22Rv1 (cell line): ENCODE data around the gene PPP1CA.
A peak's percentile ranks its signal among the peaks of the same experiment; 100 is the strongest.

ENCODE experiments used
- H3K27ac ChIP-seq: fragments of 450-650 bp; 2 replicates; pipeline ENCODE4 v1.5.1; 2017
- ZFX ChIP-seq: fragments of 450-650 bp; IDR thresholded peaks from 2 replicates; pipeline ENCODE4 v1.6.1; 2017; ENCODE audit warnings: antibody characterized with exemption, borderline replicate concordance
- TF ChIP-seq, protein P1 (sequence below): fragments of 450-650 bp; IDR thresholded peaks from 2 replicates; pipeline ENCODE4 v1.5.1; 2017; ENCODE audit warnings: mild to moderate bottlenecking

The PPP1CA gene

DNA sequence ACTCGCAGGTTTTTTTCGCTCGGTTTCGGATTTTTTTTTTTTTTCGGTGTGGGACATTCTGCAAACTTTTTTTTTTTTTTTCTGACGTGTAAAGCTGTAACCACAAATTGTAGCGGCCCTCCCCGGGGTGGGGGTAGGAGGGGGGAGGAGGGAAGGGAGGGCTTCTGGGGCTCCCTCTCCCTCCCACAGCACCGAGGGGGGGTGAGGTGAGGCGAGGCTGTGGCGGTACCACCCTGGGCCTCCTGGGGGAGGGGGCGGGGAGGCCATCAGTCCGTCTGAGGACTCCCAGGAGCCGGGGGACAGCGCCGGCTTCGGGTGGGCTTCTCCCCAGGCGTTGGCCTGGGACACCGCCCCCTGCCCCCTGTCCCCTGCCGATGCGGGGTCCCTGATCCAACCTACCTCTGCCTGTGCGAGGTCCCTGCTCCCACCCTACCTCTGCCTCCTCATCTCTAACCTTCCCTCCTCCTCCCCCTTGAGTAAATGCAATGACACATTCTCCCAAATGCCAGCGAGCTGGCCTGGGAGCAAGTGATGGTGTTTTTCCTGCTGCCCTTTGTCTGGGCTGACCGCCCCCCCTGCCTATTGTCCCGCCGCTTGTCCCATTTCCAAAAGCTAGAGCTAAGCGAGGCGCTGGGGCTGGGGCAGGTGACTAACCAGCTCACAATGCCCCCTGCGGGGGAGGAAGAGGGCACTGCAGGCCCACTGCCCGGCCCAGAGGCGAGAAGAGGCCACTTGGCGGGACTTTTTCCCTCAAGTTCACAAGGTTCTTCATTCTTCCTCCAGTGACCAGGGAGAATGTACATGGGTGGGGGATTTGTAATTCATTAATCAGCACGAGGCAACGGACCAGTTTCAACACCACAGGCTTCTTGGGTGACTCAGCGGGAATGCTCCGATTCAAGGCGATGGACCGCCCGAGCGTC, 27.7 kb downstream of the PPP1CA start:
- no peak for TF ChIP-seq ZFX
- TF ChIP-seq, protein P1, sequence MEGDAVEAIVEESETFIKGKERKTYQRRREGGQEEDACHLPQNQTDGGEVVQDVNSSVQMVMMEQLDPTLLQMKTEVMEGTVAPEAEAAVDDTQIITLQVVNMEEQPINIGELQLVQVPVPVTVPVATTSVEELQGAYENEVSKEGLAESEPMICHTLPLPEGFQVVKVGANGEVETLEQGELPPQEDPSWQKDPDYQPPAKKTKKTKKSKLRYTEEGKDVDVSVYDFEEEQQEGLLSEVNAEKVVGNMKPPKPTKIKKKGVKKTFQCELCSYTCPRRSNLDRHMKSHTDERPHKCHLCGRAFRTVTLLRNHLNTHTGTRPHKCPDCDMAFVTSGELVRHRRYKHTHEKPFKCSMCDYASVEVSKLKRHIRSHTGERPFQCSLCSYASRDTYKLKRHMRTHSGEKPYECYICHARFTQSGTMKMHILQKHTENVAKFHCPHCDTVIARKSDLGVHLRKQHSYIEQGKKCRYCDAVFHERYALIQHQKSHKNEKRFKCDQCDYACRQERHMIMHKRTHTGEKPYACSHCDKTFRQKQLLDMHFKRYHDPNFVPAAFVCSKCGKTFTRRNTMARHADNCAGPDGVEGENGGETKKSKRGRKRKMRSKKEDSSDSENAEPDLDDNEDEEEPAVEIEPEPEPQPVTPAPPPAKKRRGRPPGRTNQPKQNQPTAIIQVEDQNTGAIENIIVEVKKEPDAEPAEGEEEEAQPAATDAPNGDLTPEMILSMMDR: peak; percentile 78
- peak overlapping the region; percentile 86 for H3K27ac ChIP-seq

DNA sequence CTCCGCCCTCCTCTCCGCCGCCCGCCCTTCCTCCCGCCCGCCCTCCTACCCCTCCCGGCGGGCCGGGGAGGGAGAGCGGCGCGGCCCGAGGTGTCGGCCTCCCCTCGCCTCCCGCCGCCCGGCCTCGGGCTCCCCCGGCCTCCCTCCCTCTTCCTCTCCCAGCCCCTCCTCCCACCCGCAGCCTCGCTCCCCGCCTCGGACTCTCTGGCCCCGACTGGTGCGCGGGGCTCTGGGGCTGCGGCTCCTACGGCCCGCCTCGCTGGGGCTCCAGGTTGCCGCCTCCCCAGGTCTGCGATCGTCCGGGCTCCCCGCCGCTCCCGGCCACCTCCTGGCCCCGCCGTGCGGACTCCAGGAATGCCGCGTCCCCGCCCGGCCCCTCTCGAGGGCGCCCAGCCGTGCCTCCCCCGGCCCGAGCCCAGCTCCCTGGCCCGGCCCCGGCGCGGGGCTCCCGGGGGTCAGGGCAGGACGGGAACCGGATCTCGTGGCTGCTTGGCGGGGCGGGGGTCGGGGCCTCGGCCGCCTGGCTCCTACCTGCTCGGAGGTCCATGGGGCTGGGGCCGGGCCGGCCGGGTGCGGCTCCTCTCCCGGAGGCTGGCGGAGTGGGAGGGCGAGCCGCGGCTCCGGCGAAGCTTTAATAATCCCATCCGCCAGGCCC, 28.5 kb downstream of the PPP1CA start, which contains the start of gene CLCF1:
TSS of gene CLCF1 (minus strand) at position 606 of the 655 bp plus-strand sequence. CDS start at position 547, 59 bp downstream.
- H3K27ac ChIP-seq: peak within 1 kb of the TSS; percentile 86
- TF ChIP-seq, protein P1: no peak
- no peak for TF ChIP-seq ZFX

- peak overlapping the region; percentile 86 for H3K27ac ChIP-seq
- TF ChIP-seq, protein P1: no peak
- TF ChIP-seq ZFX: no peak
Observed at GRCh38 chr11:67372321-67372992, 29.2 kb downstream of the PPP1CA start.

DNA sequence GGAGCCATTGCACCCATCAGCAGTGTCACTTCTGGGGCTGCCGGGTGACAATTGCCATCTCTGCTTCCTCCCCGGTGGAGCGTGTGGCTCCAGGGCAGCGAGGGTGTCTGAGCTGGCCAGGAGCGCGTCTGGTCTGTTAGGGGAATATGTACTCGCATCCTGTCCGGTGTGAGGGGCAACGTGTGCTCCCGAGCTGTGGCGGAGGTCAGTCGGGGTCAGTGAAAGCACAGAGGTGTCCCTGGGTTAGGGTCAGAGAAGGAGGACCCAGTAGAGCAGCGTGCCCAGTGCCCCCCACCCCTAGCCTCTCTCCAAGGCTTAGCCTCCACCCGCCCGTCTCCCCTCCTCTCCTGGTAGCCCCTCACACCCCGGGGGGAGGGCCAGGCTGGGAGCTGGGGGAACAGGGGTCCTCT, 29.7 kb downstream of the PPP1CA start:
- TF ChIP-seq, protein P1: no peak
- TF ChIP-seq ZFX: no peak
- H3K27ac ChIP-seq: peak overlapping the region; percentile 86; the same call in 1 of the 2 replicates

GRCh38 chr11:67371189-67371910, 30.3 kb downstream of the PPP1CA start:
- H3K27ac ChIP-seq: peak overlapping the region; percentile 23; the same call in 1 of the 2 replicates
- TF ChIP-seq, protein P1: peak; percentile 24
- no peak for TF ChIP-seq ZFX

DNA sequence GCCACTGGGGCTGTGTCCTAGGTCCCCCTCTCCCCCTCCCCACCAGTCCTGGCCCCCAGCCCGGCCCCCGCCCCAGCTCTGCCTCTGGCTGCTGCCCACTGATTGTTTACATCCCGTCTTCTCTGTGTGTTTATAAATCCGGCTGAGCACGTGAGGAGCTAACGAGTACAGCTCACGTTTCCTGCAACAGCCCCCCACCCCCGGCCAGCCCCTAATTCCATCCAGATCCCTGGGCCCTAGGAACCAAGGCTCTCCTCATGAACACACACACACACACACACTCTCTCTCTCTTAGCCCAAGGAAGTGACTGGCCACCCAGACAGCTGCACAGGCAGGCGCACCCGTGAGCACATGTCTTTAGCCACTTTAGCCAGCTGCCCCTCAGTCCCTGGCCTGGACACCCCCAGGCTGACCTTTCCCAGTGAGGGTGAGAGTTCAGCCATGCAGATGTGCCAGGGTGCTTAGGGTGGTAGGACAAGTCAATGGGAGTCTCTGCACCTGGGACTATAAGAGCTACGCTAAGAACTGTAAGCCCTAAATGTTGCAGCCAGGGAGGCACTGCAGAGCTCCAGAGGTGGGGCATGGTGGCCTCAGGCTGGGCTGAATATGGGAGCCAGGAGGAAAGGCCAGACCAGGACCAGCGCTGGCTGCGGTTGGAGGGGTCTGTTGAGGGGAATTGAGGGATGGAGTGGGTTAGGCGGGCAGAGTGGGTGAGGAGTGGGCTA, 31.1 kb downstream of the PPP1CA start:
- no peak overlapping the region for H3K27ac ChIP-seq
- no peak for TF ChIP-seq ZFX
- TF ChIP-seq, protein P1: no peak
